ENCODE data around the gene MLANA.
A peak's percentile ranks its signal among the peaks of the same experiment; 100 is the strongest.

MLANA gene

GRCh38 chr9:5899292-5899691 lies 8.6 kb downstream of the MLANA start:
- DNase-seq (ENCODE audit: low read depth in 2 of 2): no peak

GRCh38 chr9:5900622-5901021 lies 9.9 kb downstream of the MLANA start:
- no peak for DNase-seq (ENCODE audit: low read depth in 2 of 2)

- no peak for DNase-seq (ENCODE audit: low read depth in 2 of 2)
Measured at GRCh38 chr9:5902377-5902776, 11.7 kb downstream of the MLANA start.

GRCh38 chr9:5908918-5909317 lies 18.2 kb downstream of the MLANA start:
- DNase-seq (ENCODE audit: low read depth in 2 of 2): no peak

GRCh38 chr9:5909976-5910375 lies 19.3 kb downstream of the MLANA start:
- DNase-seq (ENCODE audit: low read depth in 2 of 2): no peak

- no peak for DNase-seq (ENCODE audit: low read depth in 2 of 2)
Measured at GRCh38 chr9:5910413-5911057, 19.8 kb downstream of the MLANA start.

- no peak for DNase-seq (ENCODE audit: low read depth in 2 of 2)
Measured at GRCh38 chr9:5915438-5915837, 24.7 kb downstream of the MLANA start.

- DNase-seq (ENCODE audit: low read depth in 2 of 2): no peak
Measured at GRCh38 chr9:5917273-5917672, 26.6 kb downstream of the MLANA start.

GRCh38 chr9:5917888-5918287 lies 27.2 kb downstream of the MLANA start:
- no peak for DNase-seq (ENCODE audit: low read depth in 2 of 2)

GRCh38 chr9:5918460-5918859 lies 27.8 kb downstream of the MLANA start:
- no peak for DNase-seq (ENCODE audit: low read depth in 2 of 2)

- DNase-seq (ENCODE audit: low read depth in 2 of 2): no peak
Measured at GRCh38 chr9:5920860-5921328, 30.2 kb downstream of the MLANA start.

- no peak for DNase-seq (ENCODE audit: low read depth in 2 of 2)
Measured at GRCh38 chr9:5922192-5922591, 31.5 kb downstream of the MLANA start.

- no peak for DNase-seq (ENCODE audit: low read depth in 2 of 2)
Measured at GRCh38 chr9:5931657-5932056, 41.0 kb downstream of the MLANA start.

- no peak for DNase-seq (ENCODE audit: low read depth in 2 of 2)
Measured at GRCh38 chr9:5938449-5938848, 47.8 kb downstream of the MLANA start.

- DNase-seq (ENCODE audit: low read depth in 2 of 2): no peak
Measured at GRCh38 chr9:5939530-5939929, 48.8 kb downstream of the MLANA start.

GRCh38 chr9:5941214-5941613 lies 50.5 kb downstream of the MLANA start:
- DNase-seq (ENCODE audit: low read depth in 2 of 2): no peak

GRCh38 chr9:5945112-5945511 lies 54.4 kb downstream of the MLANA start:
- DNase-seq (ENCODE audit: low read depth in 2 of 2): no peak

- no peak for DNase-seq (ENCODE audit: low read depth in 2 of 2)
Measured at GRCh38 chr9:5947912-5948311, 57.2 kb downstream of the MLANA start.

GRCh38 chr9:5949103-5949699 lies 58.5 kb downstream of the MLANA start:
- peak in 1 of 2 donors; percentile 1 for DNase-seq (ENCODE audit: low read depth in 2 of 2)

GRCh38 chr9:5950261-5950660 lies 59.6 kb downstream of the MLANA start:
- no peak for DNase-seq (ENCODE audit: low read depth in 2 of 2)

- no peak for DNase-seq (ENCODE audit: low read depth in 2 of 2)
Measured at GRCh38 chr9:5951686-5952211, 61.1 kb downstream of the MLANA start.

- DNase-seq (ENCODE audit: low read depth in 2 of 2): no peak
Measured at GRCh38 chr9:5953743-5954707, 63.3 kb downstream of the MLANA start.
